NCI-H146 (cell line): ENCODE data around the gene IL4R.

Experiments used
- DNase-seq: peaks from one replicate; lab custom pipeline; 2025; lab: John Stamatoyannopoulos, UW

IL4R gene

GRCh38 chr16:27315333-27316037 is 1.7 kb downstream of the IL4R start:
- no peak for DNase-seq

GRCh38 chr16:27316038-27316680 is 2.4 kb downstream of the IL4R start:
- no peak for DNase-seq

- no peak for DNase-seq
Observed at GRCh38 chr16:27317320-27317719, 3.5 kb downstream of the IL4R start.

GRCh38 chr16:27317738-27318391 is 4.1 kb downstream of the IL4R start:
- no peak for DNase-seq

GRCh38 chr16:27318392-27319256 is 4.8 kb downstream of the IL4R start:
- DNase-seq, result no peak

- DNase-seq, result peak; percentile 70
Observed at GRCh38 chr16:27319257-27319965, 5.6 kb downstream of the IL4R start.

GRCh38 chr16:27320261-27321012 is 6.7 kb downstream of the IL4R start:
- no peak for DNase-seq

GRCh38 chr16:27321013-27321915 is 7.5 kb downstream of the IL4R start:
- DNase-seq, result no peak

- no peak for DNase-seq
Observed at GRCh38 chr16:27322858-27323780, 9.3 kb downstream of the IL4R start.

- DNase-seq, result no peak
Observed at GRCh38 chr16:27323781-27324561, 10.2 kb downstream of the IL4R start.

GRCh38 chr16:27324851-27325301 is 11.1 kb downstream of the IL4R start:
- no peak for DNase-seq

- DNase-seq, result no peak
Observed at GRCh38 chr16:27325736-27326135, 12.0 kb downstream of the IL4R start.

- DNase-seq, result no peak
Observed at GRCh38 chr16:27326251-27326650, 12.5 kb downstream of the IL4R start.

GRCh38 chr16:27326738-27327585 is 13.2 kb downstream of the IL4R start:
- DNase-seq, result peak; percentile 76

GRCh38 chr16:27327586-27327915 is 13.8 kb downstream of the IL4R start:
- no peak for DNase-seq

- DNase-seq, result no peak
Observed at GRCh38 chr16:27328937-27329336, 15.2 kb downstream of the IL4R start.
